GM23338 (cell line): ENCODE measurements around the gene CADPS2. TPM values are rescaled to one million over a fixed set of nuclear protein-coding genes. Genes with fewer than 3 reads are reported as not detected.

ENCODE experiments used
- ATAC-seq: fragments of 200-7000 bp; cut with Tn5 transposase; 3 replicates; pipeline ENCODE4 v1.9.1; 2020
- DNase-seq: peaks from one replicate; pipeline ENCODE4 v3.0.0-alpha.2; 2015; ENCODE audit warnings: low spot score
- H2AFZ ChIP-seq: fragments of 200-600 bp; sonication (generic); 2 replicates; pipeline ENCODE4 v1.8.0; 2016; ENCODE audit warnings: antibody characterized with exemption, mild to moderate bottlenecking, moderate library complexity
- H3F3A ChIP-seq: fragments of 200-600 bp; sonication (generic); replicated peaks from 2 replicates; pipeline ENCODE4 v1.8.0; 2017; ENCODE audit warnings: antibody characterized with exemption, mixed run types, low read depth
- H3K27ac ChIP-seq: fragments of 200-600 bp; sonication (generic); 2 replicates; pipeline ENCODE4 v1.6.1; 2016; ENCODE audit warnings: low read depth
- H3K27me3 ChIP-seq: fragments of 200-600 bp; sonication (generic); 2 replicates; pipeline ENCODE4 v1.8.0; 2016; ENCODE audit warnings: mild to moderate bottlenecking, mixed run types, moderate library complexity; ENCODE audit not compliant: insufficient read depth
- H3K36me3 ChIP-seq: fragments of 200-600 bp; sonication (generic); 2 replicates; pipeline ENCODE4 v1.8.0; 2016; ENCODE audit warnings: mild to moderate bottlenecking; ENCODE audit not compliant: insufficient read depth
- H3K4me1 ChIP-seq: fragments of 200-600 bp; sonication (generic); 2 replicates; pipeline ENCODE4 v1.8.0; 2016; ENCODE audit warnings: mild to moderate bottlenecking, moderate library complexity; ENCODE audit not compliant: insufficient read depth
- H3K4me2 ChIP-seq: fragments of 200-600 bp; sonication (generic); 2 replicates; pipeline ENCODE4 v1.7.1; 2017; ENCODE audit warnings: mixed run types
- H3K4me3 ChIP-seq: fragments of 200-600 bp; sonication (generic); 2 replicates; pipeline ENCODE4 v1.6.1; 2016; ENCODE audit warnings: mixed run types
- H3K79me2 ChIP-seq: fragments of 200-600 bp; sonication (generic); replicated peaks from 2 replicates; pipeline ENCODE4 v1.8.0; 2017; ENCODE audit warnings: mild to moderate bottlenecking; ENCODE audit not compliant: insufficient read depth
- H3K9me2 ChIP-seq: fragments of 200-600 bp; sonication (generic); 2 replicates; pipeline ENCODE4 v1.8.0; 2017; ENCODE audit not compliant: insufficient read depth
- H4K20me1 ChIP-seq: fragments of 200-600 bp; sonication (generic); replicated peaks from 2 replicates; pipeline ENCODE4 v1.8.0; 2017; ENCODE audit warnings: mild to moderate bottlenecking; ENCODE audit not compliant: insufficient read depth
- H3K27ac Mint-ChIP-seq: 2 replicates; pipeline ENCODE4 v1.8.0; 2020; ENCODE audit warnings: inconsistent platforms, mild to moderate bottlenecking, moderate library complexity, mixed read lengths
- H3K27me3 Mint-ChIP-seq: 3 replicates; pipeline ENCODE4 v1.8.0; 2022; ENCODE audit warnings: low read depth, mild to moderate bottlenecking, moderate library complexity, mixed read lengths, inconsistent platforms; ENCODE audit not compliant: insufficient read depth, poor library complexity
- H3K36me3 Mint-ChIP-seq: 3 replicates; pipeline ENCODE4 v1.8.0; 2021; ENCODE audit warnings: low read depth, mild to moderate bottlenecking, inconsistent platforms, moderate library complexity, mixed read lengths
- H3K4me1 Mint-ChIP-seq: 3 replicates; pipeline ENCODE4 v1.8.0; 2020; ENCODE audit warnings: mild to moderate bottlenecking, inconsistent platforms, mixed read lengths
- H3K4me3 Mint-ChIP-seq: 3 replicates; pipeline ENCODE4 v1.8.0; 2021; ENCODE audit warnings: moderate library complexity, mild to moderate bottlenecking, inconsistent platforms, mixed read lengths
- H3K9me3 Mint-ChIP-seq: 3 replicates; pipeline ENCODE4 v1.8.0; 2020; ENCODE audit warnings: moderate library complexity, mild to moderate bottlenecking, inconsistent platforms, mixed read lengths
- CREB1 ChIP-seq: fragments of 250-450 bp; sonication (Bioruptor Pico); IDR thresholded peaks from 2 replicates; pipeline ENCODE4 v1.5.0; 2020; ENCODE audit warnings: low read depth, mild to moderate bottlenecking, moderate library complexity
- EZH2phosphoT487 ChIP-seq: fragments of 200-600 bp; sonication (generic); IDR thresholded peaks from one replicate; pipeline ENCODE4 v1.8.1; 2018; ENCODE audit warnings: antibody characterized with exemption; ENCODE audit not compliant: unreplicated experiment
- JUNB ChIP-seq: IDR thresholded peaks from one replicate; pipeline ENCODE4 v1.6.1; 2016; ENCODE audit warnings: antibody characterized with exemption; ENCODE audit not compliant: unreplicated experiment
- NANOG ChIP-seq: IDR thresholded peaks from 2 replicates; pipeline ENCODE4 v1.6.1; 2016; ENCODE audit warnings: antibody characterized with exemption, borderline replicate concordance
- POLR2AphosphoS5 ChIP-seq: IDR thresholded peaks from 2 replicates; pipeline ENCODE4 v1.6.1; 2016; ENCODE audit warnings: antibody characterized with exemption, low read depth
- ZNF114 ChIP-seq: fragments of 250-450 bp; sonication (Bioruptor Pico); IDR thresholded peaks from 2 replicates; pipeline ENCODE4 v1.5.0; 2020; ENCODE audit warnings: mild to moderate bottlenecking, moderate library complexity
- polyA plus RNA-seq: library from polyadenylated mRNA; unstranded; fragments of >200 nt; fragmentation: Nextera tagmentation; extraction: Ambion mirVana; gene quantifications from 2 replicates; pipeline ENCODE4 v1.2.1, GENCODE V29; 2016
- total RNA-seq: library from RNA; depleted of rRNA; stranded (reverse); fragments of >200 nt; shearing (Covaris generic); gene quantifications from 2 replicates; pipeline ENCODE4 v1.2.3, GENCODE V29; 2014
- TF ChIP-seq, protein P1 (sequence below): IDR thresholded peaks from one replicate; pipeline ENCODE4 v1.6.1; 2018; ENCODE audit warnings: antibody characterized with exemption; ENCODE audit not compliant: unreplicated experiment
- TF ChIP-seq, protein P2 (sequence below): IDR thresholded peaks from 2 replicates; pipeline ENCODE4 v1.6.1; 2016; ENCODE audit warnings: antibody characterized with exemption
- TF ChIP-seq, protein P3 (sequence below): fragments of 250-450 bp; sonication (Bioruptor Pico); IDR thresholded peaks from 2 replicates; pipeline ENCODE4 v1.5.0; 2020; ENCODE audit warnings: mild to moderate bottlenecking, moderate library complexity
- TF ChIP-seq, protein P4 (sequence below), 2 experiments: fragments of 200-600 bp in 1 of 2; sonication (generic) in 1 of 2; conservative IDR thresholded peaks; 2 replicates each; pipeline versions ENCODE4 v1.5.1 to v1.6.1; 2016 to 2017; ENCODE audit warnings: antibody characterized with exemption in 2 of 2, low read depth in 2 of 2, mild to moderate bottlenecking in 2 of 2, moderate library complexity in 1 of 2

CADPS2 gene
- total and polyA plus RNA-seq, 2 experiments from 2014 or later = 16.3 to 36.9 TPM

GRCh38 chr7:122638459-122638858 lies 247.8 kb downstream of the CADPS2 start:
- DNase-seq = no peak
- peaks cover 5% of the 10 kb centered on the region; the same call in 1 of the 3 replicates for H3K9me3 Mint-ChIP-seq
- H3K4me1 Mint-ChIP-seq = no peaks in the 10 kb centered on the region

GRCh38 chr7:122637784-122638183 lies 248.5 kb downstream of the CADPS2 start:
- H3K4me1 Mint-ChIP-seq = no peaks in the 10 kb centered on the region
- no peak for ATAC-seq
- no peaks in the 10 kb centered on the region; the same call in 1 of the 2 replicates for H3K9me2 ChIP-seq
- TF ChIP-seq, protein P1, sequence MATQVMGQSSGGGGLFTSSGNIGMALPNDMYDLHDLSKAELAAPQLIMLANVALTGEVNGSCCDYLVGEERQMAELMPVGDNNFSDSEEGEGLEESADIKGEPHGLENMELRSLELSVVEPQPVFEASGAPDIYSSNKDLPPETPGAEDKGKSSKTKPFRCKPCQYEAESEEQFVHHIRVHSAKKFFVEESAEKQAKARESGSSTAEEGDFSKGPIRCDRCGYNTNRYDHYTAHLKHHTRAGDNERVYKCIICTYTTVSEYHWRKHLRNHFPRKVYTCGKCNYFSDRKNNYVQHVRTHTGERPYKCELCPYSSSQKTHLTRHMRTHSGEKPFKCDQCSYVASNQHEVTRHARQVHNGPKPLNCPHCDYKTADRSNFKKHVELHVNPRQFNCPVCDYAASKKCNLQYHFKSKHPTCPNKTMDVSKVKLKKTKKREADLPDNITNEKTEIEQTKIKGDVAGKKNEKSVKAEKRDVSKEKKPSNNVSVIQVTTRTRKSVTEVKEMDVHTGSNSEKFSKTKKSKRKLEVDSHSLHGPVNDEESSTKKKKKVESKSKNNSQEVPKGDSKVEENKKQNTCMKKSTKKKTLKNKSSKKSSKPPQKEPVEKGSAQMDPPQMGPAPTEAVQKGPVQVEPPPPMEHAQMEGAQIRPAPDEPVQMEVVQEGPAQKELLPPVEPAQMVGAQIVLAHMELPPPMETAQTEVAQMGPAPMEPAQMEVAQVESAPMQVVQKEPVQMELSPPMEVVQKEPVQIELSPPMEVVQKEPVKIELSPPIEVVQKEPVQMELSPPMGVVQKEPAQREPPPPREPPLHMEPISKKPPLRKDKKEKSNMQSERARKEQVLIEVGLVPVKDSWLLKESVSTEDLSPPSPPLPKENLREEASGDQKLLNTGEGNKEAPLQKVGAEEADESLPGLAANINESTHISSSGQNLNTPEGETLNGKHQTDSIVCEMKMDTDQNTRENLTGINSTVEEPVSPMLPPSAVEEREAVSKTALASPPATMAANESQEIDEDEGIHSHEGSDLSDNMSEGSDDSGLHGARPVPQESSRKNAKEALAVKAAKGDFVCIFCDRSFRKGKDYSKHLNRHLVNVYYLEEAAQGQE = no peak
- TF ChIP-seq, protein P2, sequence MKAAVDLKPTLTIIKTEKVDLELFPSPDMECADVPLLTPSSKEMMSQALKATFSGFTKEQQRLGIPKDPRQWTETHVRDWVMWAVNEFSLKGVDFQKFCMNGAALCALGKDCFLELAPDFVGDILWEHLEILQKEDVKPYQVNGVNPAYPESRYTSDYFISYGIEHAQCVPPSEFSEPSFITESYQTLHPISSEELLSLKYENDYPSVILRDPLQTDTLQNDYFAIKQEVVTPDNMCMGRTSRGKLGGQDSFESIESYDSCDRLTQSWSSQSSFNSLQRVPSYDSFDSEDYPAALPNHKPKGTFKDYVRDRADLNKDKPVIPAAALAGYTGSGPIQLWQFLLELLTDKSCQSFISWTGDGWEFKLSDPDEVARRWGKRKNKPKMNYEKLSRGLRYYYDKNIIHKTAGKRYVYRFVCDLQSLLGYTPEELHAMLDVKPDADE = no peak
- TF ChIP-seq CREB1 (no peak), JUNB (no peak), EZH2phosphoT487 (no peak), ZNF114 (no peak), NANOG (no peak)
- TF ChIP-seq, protein P3, sequence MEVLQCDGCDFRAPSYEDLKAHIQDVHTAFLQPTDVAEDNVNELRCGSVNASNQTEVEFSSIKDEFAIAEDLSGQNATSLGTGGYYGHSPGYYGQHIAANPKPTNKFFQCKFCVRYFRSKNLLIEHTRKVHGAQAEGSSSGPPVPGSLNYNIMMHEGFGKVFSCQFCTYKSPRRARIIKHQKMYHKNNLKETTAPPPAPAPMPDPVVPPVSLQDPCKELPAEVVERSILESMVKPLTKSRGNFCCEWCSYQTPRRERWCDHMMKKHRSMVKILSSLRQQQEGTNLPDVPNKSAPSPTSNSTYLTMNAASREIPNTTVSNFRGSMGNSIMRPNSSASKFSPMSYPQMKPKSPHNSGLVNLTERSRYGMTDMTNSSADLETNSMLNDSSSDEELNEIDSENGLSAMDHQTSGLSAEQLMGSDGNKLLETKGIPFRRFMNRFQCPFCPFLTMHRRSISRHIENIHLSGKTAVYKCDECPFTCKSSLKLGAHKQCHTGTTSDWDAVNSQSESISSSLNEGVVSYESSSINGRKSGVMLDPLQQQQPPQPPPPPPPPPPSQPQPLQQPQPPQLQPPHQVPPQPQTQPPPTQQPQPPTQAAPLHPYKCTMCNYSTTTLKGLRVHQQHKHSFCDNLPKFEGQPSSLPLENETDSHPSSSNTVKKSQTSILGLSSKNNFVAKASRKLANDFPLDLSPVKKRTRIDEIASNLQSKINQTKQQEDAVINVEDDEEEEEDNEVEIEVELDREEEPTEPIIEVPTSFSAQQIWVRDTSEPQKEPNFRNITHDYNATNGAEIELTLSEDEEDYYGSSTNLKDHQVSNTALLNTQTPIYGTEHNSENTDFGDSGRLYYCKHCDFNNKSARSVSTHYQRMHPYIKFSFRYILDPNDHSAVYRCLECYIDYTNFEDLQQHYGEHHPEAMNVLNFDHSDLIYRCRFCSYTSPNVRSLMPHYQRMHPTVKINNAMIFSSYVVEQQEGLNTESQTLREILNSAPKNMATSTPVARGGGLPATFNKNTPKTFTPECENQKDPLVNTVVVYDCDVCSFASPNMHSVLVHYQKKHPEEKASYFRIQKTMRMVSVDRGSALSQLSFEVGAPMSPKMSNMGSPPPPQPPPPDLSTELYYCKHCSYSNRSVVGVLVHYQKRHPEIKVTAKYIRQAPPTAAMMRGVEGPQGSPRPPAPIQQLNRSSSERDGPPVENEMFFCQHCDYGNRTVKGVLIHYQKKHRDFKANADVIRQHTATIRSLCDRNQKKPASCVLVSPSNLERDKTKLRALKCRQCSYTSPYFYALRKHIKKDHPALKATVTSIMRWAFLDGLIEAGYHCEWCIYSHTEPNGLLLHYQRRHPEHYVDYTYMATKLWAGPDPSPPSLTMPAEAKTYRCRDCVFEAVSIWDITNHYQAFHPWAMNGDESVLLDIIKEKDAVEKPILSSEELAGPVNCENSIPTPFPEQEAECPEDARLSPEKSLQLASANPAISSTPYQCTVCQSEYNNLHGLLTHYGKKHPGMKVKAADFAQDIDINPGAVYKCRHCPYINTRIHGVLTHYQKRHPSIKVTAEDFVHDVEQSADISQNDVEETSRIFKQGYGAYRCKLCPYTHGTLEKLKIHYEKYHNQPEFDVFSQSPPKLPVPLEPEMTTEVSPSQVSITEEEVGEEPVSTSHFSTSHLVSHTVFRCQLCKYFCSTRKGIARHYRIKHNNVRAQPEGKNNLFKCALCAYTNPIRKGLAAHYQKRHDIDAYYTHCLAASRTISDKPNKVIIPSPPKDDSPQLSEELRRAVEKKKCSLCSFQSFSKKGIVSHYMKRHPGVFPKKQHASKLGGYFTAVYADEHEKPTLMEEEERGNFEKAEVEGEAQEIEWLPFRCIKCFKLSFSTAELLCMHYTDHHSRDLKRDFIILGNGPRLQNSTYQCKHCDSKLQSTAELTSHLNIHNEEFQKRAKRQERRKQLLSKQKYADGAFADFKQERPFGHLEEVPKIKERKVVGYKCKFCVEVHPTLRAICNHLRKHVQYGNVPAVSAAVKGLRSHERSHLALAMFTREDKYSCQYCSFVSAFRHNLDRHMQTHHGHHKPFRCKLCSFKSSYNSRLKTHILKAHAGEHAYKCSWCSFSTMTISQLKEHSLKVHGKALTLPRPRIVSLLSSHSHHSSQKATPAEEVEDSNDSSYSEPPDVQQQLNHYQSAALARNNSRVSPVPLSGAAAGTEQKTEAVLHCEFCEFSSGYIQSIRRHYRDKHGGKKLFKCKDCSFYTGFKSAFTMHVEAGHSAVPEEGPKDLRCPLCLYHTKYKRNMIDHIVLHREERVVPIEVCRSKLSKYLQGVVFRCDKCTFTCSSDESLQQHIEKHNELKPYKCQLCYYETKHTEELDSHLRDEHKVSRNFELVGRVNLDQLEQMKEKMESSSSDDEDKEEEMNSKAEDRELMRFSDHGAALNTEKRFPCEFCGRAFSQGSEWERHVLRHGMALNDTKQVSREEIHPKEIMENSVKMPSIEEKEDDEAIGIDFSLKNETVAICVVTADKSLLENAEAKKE = no peak
- TF ChIP-seq, protein P4, sequence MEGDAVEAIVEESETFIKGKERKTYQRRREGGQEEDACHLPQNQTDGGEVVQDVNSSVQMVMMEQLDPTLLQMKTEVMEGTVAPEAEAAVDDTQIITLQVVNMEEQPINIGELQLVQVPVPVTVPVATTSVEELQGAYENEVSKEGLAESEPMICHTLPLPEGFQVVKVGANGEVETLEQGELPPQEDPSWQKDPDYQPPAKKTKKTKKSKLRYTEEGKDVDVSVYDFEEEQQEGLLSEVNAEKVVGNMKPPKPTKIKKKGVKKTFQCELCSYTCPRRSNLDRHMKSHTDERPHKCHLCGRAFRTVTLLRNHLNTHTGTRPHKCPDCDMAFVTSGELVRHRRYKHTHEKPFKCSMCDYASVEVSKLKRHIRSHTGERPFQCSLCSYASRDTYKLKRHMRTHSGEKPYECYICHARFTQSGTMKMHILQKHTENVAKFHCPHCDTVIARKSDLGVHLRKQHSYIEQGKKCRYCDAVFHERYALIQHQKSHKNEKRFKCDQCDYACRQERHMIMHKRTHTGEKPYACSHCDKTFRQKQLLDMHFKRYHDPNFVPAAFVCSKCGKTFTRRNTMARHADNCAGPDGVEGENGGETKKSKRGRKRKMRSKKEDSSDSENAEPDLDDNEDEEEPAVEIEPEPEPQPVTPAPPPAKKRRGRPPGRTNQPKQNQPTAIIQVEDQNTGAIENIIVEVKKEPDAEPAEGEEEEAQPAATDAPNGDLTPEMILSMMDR (conservative IDR thresholded peaks at IDR 0.05; ENCODE audit: low read depth in 2 of 2) = no peak

More at GRCh38 chr7:122638459-122638858, 247.8 kb downstream of the CADPS2 start:
- 0 out of 3 replicates have a peak, but pooled peaks cover 6% of the 10 kb centered on the region for H3K36me3 Mint-ChIP-seq
- Histone ChIP-seq H3K4me3 (no peak overlapping the region), H3K4me1 (no peaks in the 10 kb centered on the region), H3K27ac (no peak overlapping the region), H3K9me2 (peaks cover under 1% of the 10 kb centered on the region; the same call in 1 of the 2 replicates), H2AFZ (no peak overlapping the region), H3K4me2 (no peak overlapping the region), H4K20me1 (no peaks in the 10 kb centered on the region), H3F3A (no peaks in the 10 kb centered on the region), H3K79me2 (no peaks in the 10 kb centered on the region), H3K36me3 (no peaks in the 10 kb centered on the region), H3K27me3 (no peaks in the 10 kb centered on the region)
- H3K27me3 Mint-ChIP-seq = peaks cover 2% of the 10 kb centered on the region
- TF ChIP-seq POLR2AphosphoS5 = no peak
- no peak for ATAC-seq
- no peak overlapping the region for H3K4me3 Mint-ChIP-seq
- no peak overlapping the region for H3K27ac Mint-ChIP-seq

More at GRCh38 chr7:122637784-122638183, 248.5 kb downstream of the CADPS2 start:
- Mint-ChIP-seq H3K27me3 (peaks cover 2% of the 10 kb centered on the region), H3K36me3 (0 out of 3 replicates have a peak, but pooled peaks cover 6% of the 10 kb centered on the region), H3K27ac (no peak overlapping the region), H3K4me3 (no peak overlapping the region), H3K9me3 (peaks cover 5% of the 10 kb centered on the region; the same call in 1 of the 3 replicates)
- Histone ChIP-seq H3K4me3 (no peak overlapping the region), H3K4me1 (no peaks in the 10 kb centered on the region), H3K27ac (no peak overlapping the region), H3K4me2 (no peak overlapping the region), H3K79me2 (no peaks in the 10 kb centered on the region), H3F3A (no peaks in the 10 kb centered on the region), H4K20me1 (no peaks in the 10 kb centered on the region), H2AFZ (no peak overlapping the region), H3K27me3 (no peaks in the 10 kb centered on the region), H3K36me3 (no peaks in the 10 kb centered on the region)
- no peak for DNase-seq
